ENCODE measurements around the gene DAPK3.
"Not testable (repeated sequence)": the region's sequence is repeated elsewhere in the genome, so short reads cannot be mapped to it uniquely, and the experiment has no call there.

Gene DAPK3

GRCh38 chr19:3970313-3970807, 539 bp downstream of the DAPK3 start:
- no peak for DNase-seq (ENCODE audit: low spot score)
- H3K9me3 ChIP-seq (ENCODE audit: severe bottlenecking): no peaks in the 10 kb centered on the region
- H3K36me3 ChIP-seq (ENCODE audit: low read depth): peaks cover 40% of the 10 kb centered on the region
- H3K27me3 ChIP-seq (ENCODE audit: insufficient read depth, poor library complexity, severe bottlenecking): no peaks in the 10 kb centered on the region
- ATAC-seq (ENCODE audit: low read depth): no peak
- H3K4me3 ChIP-seq (ENCODE audit: severe bottlenecking): peak overlapping the region; percentile 96
- peaks cover 12% of the 10 kb centered on the region for H3K4me1 ChIP-seq (ENCODE audit: insufficient read depth, poor library complexity, severe bottlenecking)
- no peak for TF ChIP-seq CTCF (IDR thresholded peaks at IDR 0.05; ENCODE audit: poor library complexity, severe bottlenecking)
- H3K27ac ChIP-seq (ENCODE audit: poor library complexity, severe bottlenecking): peak overlapping the region; percentile 92

GRCh38 chr19:3969435-3970312, 1.2 kb downstream of the DAPK3 start:
- H3K9me3 ChIP-seq (ENCODE audit: severe bottlenecking): no peaks in the 10 kb centered on the region

GRCh38 chr19:3968556-3969434, 2.1 kb downstream of the DAPK3 start:
- Histone ChIP-seq H3K27me3 (ENCODE audit: insufficient read depth, poor library complexity, severe bottlenecking) (no peaks in the 10 kb centered on the region), H3K9me3 (ENCODE audit: severe bottlenecking) (no peaks in the 10 kb centered on the region), H3K4me3 (ENCODE audit: severe bottlenecking) (peak overlapping the region; percentile 96), H3K36me3 (ENCODE audit: low read depth) (peaks cover 48% of the 10 kb centered on the region), H3K4me1 (ENCODE audit: insufficient read depth, poor library complexity, severe bottlenecking) (peaks cover 12% of the 10 kb centered on the region), H3K27ac (ENCODE audit: poor library complexity, severe bottlenecking) (peak overlapping the region; percentile 92)
- ATAC-seq (ENCODE audit: low read depth) (peak; percentile 69), DNase-seq (ENCODE audit: low spot score) (peak; percentile 89)
- TF ChIP-seq CTCF (IDR thresholded peaks at IDR 0.05; ENCODE audit: poor library complexity, severe bottlenecking): no peak

More at GRCh38 chr19:3969435-3970312, 1.2 kb downstream of the DAPK3 start:
- ATAC-seq (ENCODE audit: low read depth) (peak; percentile 57), DNase-seq (ENCODE audit: low spot score) (peak; percentile 91)
- H3K4me1 ChIP-seq (ENCODE audit: insufficient read depth, poor library complexity, severe bottlenecking): peaks cover 12% of the 10 kb centered on the region
- peaks cover 43% of the 10 kb centered on the region for H3K36me3 ChIP-seq (ENCODE audit: low read depth)
- H3K4me3 ChIP-seq (ENCODE audit: severe bottlenecking): peak overlapping the region; percentile 96
- H3K27me3 ChIP-seq (ENCODE audit: insufficient read depth, poor library complexity, severe bottlenecking): no peaks in the 10 kb centered on the region
- H3K27ac ChIP-seq (ENCODE audit: poor library complexity, severe bottlenecking): peak overlapping the region; percentile 92
- peak; percentile 25 for TF ChIP-seq CTCF (IDR thresholded peaks at IDR 0.05; ENCODE audit: poor library complexity, severe bottlenecking)

GRCh38 chr19:3967983-3968382, 2.9 kb downstream of the DAPK3 start:
- peak overlapping the region; percentile 92 for H3K27ac ChIP-seq (ENCODE audit: poor library complexity, severe bottlenecking)
- H3K9me3 ChIP-seq (ENCODE audit: severe bottlenecking); DNase-seq (ENCODE audit: low spot score); H3K27me3 ChIP-seq (ENCODE audit: insufficient read depth, poor library complexity, severe bottlenecking); ATAC-seq (ENCODE audit: low read depth); H3K4me3 ChIP-seq (ENCODE audit: severe bottlenecking): not testable (repeated sequence)
- H3K4me1 ChIP-seq (ENCODE audit: insufficient read depth, poor library complexity, severe bottlenecking): peaks cover 12% of the 10 kb centered on the region
- H3K36me3 ChIP-seq (ENCODE audit: low read depth): peaks cover 56% of the 10 kb centered on the region
